Tibial artery (tissue), 4 donors: ENCODE measurements around the gene TMTC2.
"Not testable (repeated sequence)": the region's sequence is repeated elsewhere in the genome, so short reads cannot be mapped to it uniquely, and the experiment has no call there.

ENCODE experiments used
- DNase-seq, 2 donors: peaks; one replicate each; pipeline ENCODE4 v3.0.0-alpha.2; 2019
- H3K27ac ChIP-seq, 2 donors: fragments of 200-600 bp; sonication (generic) in 1 of 2; 1 replicate in 1 of 2; 2 replicates in 1 of 2; pipeline ENCODE4 v1.5.1; 2018 to 2019; ENCODE audit warnings: mild to moderate bottlenecking in 1 of 2
- H3K27me3 ChIP-seq, 2 donors: fragments of 200-600 bp; sonication (generic) in 1 of 2; one replicate each; pipeline versions ENCODE4 v1.5.1 to v1.6.0; 2016 to 2019
- H3K36me3 ChIP-seq, 3 donors: fragments of 200-600 bp; sonication (generic) in 2 of 3; one replicate each; pipeline ENCODE4 v1.5.1; 2016 to 2019; ENCODE audit warnings: mild to moderate bottlenecking in 2 of 3
- H3K4me1 ChIP-seq, 4 donors: fragments of 200-600 bp; sonication (generic) in 2 of 4; 1 replicate in 3 of 4; 2 replicates in 1 of 4; pipeline ENCODE4 v1.5.1; 2016 to 2019
- H3K4me3 ChIP-seq, 2 donors: fragments of 200-600 bp; sonication (generic) in 1 of 2; 1 replicate in 1 of 2; 2 replicates in 1 of 2; pipeline ENCODE4 v1.5.1; 2018 to 2019; ENCODE audit warnings: mild to moderate bottlenecking in 2 of 2
- H3K9me3 ChIP-seq, 3 donors: fragments of 200-600 bp; sonication (generic) in 1 of 3; one replicate each; pipeline ENCODE4 v1.5.1; 2016 to 2019
- intact Hi-C: fragments of 100-400 bp; cut with DNase I; formaldehyde crosslinking; loops from one replicate; pipeline ENCODE4 v1.15.0; 2023; ENCODE audit warnings: low total_unique reads
- TF ChIP-seq, protein P1 (sequence below), 2 experiments: fragments of 200-600 bp in 1 of 2; fragments of 450-650 bp in 1 of 2; IDR thresholded peaks; one replicate each; pipeline ENCODE4 v1.5.1; 2017 to 2019; ENCODE audit warnings: antibody characterized with exemption in 2 of 2, mild to moderate bottlenecking in 1 of 2, moderate library complexity in 1 of 2

TMTC2 gene

DNA sequence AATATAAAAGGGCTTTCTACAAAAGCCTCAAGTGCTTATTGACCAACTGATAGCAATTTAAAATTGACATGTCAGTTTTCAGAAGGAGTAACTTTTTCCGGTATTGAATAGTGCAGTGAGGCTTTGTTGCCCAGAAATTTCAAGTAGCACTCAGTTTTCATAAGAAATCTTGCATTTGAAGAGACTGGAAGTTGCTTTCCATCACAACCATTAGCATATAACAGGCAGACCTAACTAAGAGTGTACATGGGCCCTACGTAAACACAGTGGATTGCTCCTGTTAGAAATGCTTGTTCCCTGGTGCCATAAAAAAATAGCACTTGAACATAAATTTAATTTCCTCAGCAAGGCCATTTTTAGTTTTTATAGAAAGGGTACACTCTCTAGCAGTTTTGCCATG lies 117.9 kb downstream of the TMTC2 start:
- H3K27ac ChIP-seq, result no peak overlapping the region
- H3K27me3 ChIP-seq, result no peaks in the 10 kb centered on the region
- DNase-seq, result no peak
- no peaks in the 10 kb centered on the region for H3K36me3 ChIP-seq
- no peak overlapping the region for H3K4me3 ChIP-seq
- H3K9me3 ChIP-seq, result no peaks in the 10 kb centered on the region
- intact Hi-C loops, result no loop called here
- H3K4me1 ChIP-seq, result no peaks in the 10 kb centered on the region
- TF ChIP-seq, protein P1, sequence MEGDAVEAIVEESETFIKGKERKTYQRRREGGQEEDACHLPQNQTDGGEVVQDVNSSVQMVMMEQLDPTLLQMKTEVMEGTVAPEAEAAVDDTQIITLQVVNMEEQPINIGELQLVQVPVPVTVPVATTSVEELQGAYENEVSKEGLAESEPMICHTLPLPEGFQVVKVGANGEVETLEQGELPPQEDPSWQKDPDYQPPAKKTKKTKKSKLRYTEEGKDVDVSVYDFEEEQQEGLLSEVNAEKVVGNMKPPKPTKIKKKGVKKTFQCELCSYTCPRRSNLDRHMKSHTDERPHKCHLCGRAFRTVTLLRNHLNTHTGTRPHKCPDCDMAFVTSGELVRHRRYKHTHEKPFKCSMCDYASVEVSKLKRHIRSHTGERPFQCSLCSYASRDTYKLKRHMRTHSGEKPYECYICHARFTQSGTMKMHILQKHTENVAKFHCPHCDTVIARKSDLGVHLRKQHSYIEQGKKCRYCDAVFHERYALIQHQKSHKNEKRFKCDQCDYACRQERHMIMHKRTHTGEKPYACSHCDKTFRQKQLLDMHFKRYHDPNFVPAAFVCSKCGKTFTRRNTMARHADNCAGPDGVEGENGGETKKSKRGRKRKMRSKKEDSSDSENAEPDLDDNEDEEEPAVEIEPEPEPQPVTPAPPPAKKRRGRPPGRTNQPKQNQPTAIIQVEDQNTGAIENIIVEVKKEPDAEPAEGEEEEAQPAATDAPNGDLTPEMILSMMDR (IDR thresholded peaks at IDR 0.05), result no peak

DNA sequence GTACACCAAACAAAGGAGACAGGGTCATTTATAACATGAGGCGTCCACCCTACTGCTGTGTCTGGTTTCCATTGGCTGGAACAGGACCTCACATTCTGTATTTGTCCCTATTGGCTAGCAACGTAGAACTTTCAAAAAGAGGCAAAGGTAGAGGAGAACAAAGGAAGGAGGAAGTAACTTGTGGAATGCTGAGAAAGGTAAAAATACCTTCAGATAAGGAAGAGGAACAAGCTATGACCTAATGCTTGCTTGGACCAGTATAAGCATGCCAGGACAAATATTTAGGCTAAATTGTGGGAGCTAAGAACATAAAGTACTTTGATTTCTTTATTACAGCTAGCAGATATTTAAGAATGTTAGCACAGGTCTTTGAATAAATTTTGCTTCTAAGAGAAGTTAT lies 118.3 kb downstream of the TMTC2 start:
- H3K27ac ChIP-seq, H3K27me3 ChIP-seq, intact Hi-C loops, H3K4me3 ChIP-seq, H3K9me3 ChIP-seq, DNase-seq, H3K36me3 ChIP-seq, H3K4me1 ChIP-seq: not testable (repeated sequence)

DNA sequence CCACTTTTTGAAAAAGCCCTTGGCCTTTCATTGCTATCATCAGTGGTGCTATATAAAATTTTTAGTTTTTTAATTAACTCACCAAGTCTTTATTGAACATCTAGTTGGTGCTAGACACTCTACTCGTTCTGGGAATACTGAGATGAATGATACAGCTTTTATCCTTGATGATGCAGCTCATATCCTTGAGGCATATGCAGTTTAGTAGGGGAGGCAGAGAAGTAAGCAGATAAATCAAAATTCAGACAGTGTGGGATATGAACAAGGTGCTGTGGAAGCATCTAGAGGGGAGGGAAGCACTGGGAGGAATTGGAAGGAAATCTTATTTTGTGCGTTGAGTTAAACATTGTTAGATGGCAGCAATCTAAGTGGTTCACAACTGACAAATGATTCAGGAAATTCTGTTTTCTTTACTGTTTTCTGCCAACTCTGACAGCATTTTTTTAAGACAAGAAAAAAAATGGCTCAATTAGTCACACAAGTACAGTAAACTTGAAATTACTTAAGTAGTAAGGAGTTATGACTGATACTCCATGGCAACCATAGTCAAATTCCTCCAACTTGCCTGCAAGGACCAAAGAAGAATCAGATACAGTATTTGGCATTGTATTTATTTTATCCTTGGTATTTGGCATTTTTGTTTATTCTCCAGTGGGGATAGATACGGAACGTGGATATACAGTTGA lies 119.2 kb downstream of the TMTC2 start:
- Histone ChIP-seq H3K4me3 (no peak overlapping the region), H3K4me1 (no peaks in the 10 kb centered on the region), H3K27ac (no peak overlapping the region), H3K9me3 (no peaks in the 10 kb centered on the region), H3K36me3 (no peaks in the 10 kb centered on the region), H3K27me3 (no peaks in the 10 kb centered on the region)
- DNase-seq, result no peak
- intact Hi-C loops, result no loop called here
- TF ChIP-seq, protein P1 (IDR thresholded peaks at IDR 0.05), result no peak

DNA sequence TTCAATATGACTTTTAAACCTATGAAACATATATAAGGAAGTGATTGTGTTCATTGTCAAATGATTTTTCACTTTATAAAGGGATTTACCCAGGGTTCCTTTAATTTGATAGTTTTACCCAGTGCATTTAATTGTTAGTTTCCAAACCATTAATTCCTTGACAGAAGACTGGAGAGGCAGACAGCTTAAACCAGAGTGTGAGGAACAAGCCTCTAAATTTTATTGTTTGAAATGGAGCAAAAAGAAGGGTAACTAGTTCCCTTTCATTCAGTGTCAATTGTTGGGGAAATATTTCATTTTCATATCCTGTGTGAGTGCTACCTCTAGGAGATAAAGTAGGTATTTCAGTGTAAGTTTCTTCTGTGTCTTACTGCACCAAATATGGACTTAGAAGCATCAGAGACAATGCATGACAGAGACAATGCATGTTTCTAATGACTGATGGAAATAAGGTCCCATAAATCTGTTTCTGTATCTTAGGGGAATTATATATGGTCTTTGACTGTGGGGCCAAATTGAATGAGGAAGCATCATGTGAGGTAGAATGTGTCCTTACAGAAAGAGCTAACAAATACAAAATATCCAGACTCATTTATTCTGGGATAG lies 120.5 kb downstream of the TMTC2 start:
- H3K4me1 ChIP-seq, result no peaks in the 10 kb centered on the region
- no peak overlapping the region for H3K4me3 ChIP-seq
- TF ChIP-seq, protein P1 (IDR thresholded peaks at IDR 0.05), result no peak
- no peaks in the 10 kb centered on the region for H3K9me3 ChIP-seq
- DNase-seq, result no peak
- H3K27me3 ChIP-seq, result no peaks in the 10 kb centered on the region
- no peaks in the 10 kb centered on the region for H3K36me3 ChIP-seq
- no peak overlapping the region for H3K27ac ChIP-seq
- intact Hi-C loops, result no loop called here

DNA sequence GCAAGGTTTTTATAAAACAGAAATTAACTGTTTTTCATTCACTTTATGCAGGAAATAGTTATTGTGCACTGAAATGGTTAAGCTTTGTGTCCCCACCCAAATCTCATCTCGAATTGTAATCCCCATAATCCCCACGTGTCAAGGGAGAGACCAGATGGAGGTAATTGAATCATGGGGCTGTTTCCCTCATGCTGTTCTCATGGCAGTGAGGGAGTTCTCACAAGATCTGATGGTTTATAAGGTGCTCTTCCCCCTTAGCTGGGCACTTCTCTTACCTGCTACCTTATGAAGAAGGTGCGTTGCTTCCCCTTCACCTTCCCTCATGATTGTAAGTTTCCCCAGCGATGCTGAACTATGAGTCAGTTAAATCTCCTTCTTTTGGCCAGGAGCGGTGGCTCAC lies 123.9 kb downstream of the TMTC2 start:
- DNase-seq, result no peak
- Histone ChIP-seq H3K9me3 (no peaks in the 10 kb centered on the region), H3K27ac (no peak overlapping the region), H3K36me3 (no peaks in the 10 kb centered on the region), H3K4me3 (no peak overlapping the region), H3K4me1 (no peaks in the 10 kb centered on the region), H3K27me3 (no peaks in the 10 kb centered on the region)
- TF ChIP-seq, protein P1 (IDR thresholded peaks at IDR 0.05), result no peak
- intact Hi-C loops, result no loop called here

DNA sequence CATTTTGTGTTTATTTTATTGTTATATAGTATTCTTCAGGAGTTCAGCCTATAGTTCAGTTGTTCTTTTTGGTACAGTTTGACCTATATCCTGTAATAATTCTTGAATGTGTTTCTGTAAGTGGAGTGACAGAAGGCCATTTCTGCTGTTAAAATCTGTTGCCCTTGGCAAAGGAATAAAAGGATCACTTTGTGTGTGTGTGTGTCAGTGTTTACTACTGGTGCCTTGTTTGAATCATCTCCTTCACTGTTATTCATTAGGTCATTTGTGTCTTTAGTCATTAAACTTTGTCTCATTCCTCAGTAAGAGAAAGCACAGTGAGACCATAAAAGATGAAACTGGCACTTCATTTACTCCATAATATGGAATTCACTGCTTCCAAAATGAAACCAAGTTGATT lies 130.7 kb downstream of the TMTC2 start:
- TF ChIP-seq, protein P1 (IDR thresholded peaks at IDR 0.05), result no peak
- Histone ChIP-seq H3K9me3 (no peaks in the 10 kb centered on the region), H3K4me3 (no peak overlapping the region), H3K27me3 (no peaks in the 10 kb centered on the region), H3K4me1 (no peaks in the 10 kb centered on the region), H3K27ac (no peak overlapping the region), H3K36me3 (no peaks in the 10 kb centered on the region)
- intact Hi-C loops, result no loop called here
- no peak for DNase-seq
